Measurements from ENCODE around the gene ELMO3. TPM values are rescaled to one million over a fixed set of nuclear protein-coding genes. Genes with fewer than 3 reads are reported as not detected.

The ELMO3 gene
- total RNA-seq, 4 donors from 2014 or later = 0.09 to 0.55 (median 0.29) TPM

- Histone ChIP-seq H3K27ac (peak within 1 kb of the TSS; percentile 54 to 76 (median 70)), H3K9me3 (no peaks in the 10 kb centered on the region), H3K36me3 (peaks cover 0 to 29% of the 10 kb centered on the region in 2 donors), H3K4me1 (peaks cover 7 to 19% of the 10 kb centered on the region in 2 donors), H3K4me3 (peak within 1 kb of the TSS; percentile 60 to 82 (median 67)), H3K27me3 (peaks cover 3 to 12% (median 4%) of the 10 kb centered on the region in 3 donors)
- TF ChIP-seq CTCF (IDR thresholded peaks at IDR 0.05 in 4 of 5, conservative IDR thresholded peaks at IDR 0.05 in 1 of 5) (no peak), POLR2A (IDR thresholded peaks at IDR 0.05) (peak in 1 of 2 donors; percentile 11)
- no peak for DNase-seq
- peak in 1 of 2 donors; percentile 33 for ATAC-seq
- intact Hi-C loops (cut with DNase I; ENCODE audit: low total_unique reads) (no loop called here), in situ Hi-C loops (cut with MboI; ENCODE audit: low sequenced_read_pairs in 4 of 4) (loop anchor here in 3 of 4 donors (10.0 kb wide), 3 partner anchors 136 to 186 kb away; partner anchors contain the start of gene CES3 (in 1 of the 3))
Measured at GRCh38 chr16:67150833-67151396, 48.0 kb upstream of the ELMO3 start, which contains the start of gene B3GNT9. TSS of gene B3GNT9 (minus strand) at chr16:67150998. CDS start at chr16:67150485, 513 bp downstream.

GRCh38 chr16:67151431-67152097, 47.4 kb upstream of the ELMO3 start:
- Histone ChIP-seq H3K27me3 (peaks cover 3 to 12% (median 4%) of the 10 kb centered on the region in 3 donors), H3K27ac (peak overlapping the region in 1 of 4 donors; percentile 73), H3K9me3 (no peaks in the 10 kb centered on the region), H3K4me3 (peak overlapping the region in 1 of 4 donors; percentile 60), H3K36me3 (peaks cover 0 to 23% of the 10 kb centered on the region in 2 donors), H3K4me1 (peaks cover 7 to 19% of the 10 kb centered on the region in 2 donors)
- ATAC-seq (no peak), DNase-seq (no peak)
- in situ Hi-C loops (cut with MboI; ENCODE audit: low sequenced_read_pairs in 4 of 4) = loop anchor here in 3 of 4 donors (10.0 kb wide), 3 partner anchors 137 to 187 kb away; partner anchors contain the start of gene CES3 (in 1 of the 3)
- TF ChIP-seq CTCF (IDR thresholded peaks at IDR 0.05 in 4 of 5, conservative IDR thresholded peaks at IDR 0.05 in 1 of 5) = no peak
- TF ChIP-seq POLR2A (IDR thresholded peaks at IDR 0.05) = no peak
- intact Hi-C loops (cut with DNase I; ENCODE audit: low total_unique reads) = no loop called here

- Histone ChIP-seq H3K27me3 (peaks cover 3 to 10% (median 4%) of the 10 kb centered on the region in 3 donors), H3K9me3 (no peaks in the 10 kb centered on the region), H3K27ac (no peak overlapping the region), H3K36me3 (no peaks in the 10 kb centered on the region), H3K4me3 (peak overlapping the region in 2 of 4 donors; percentile 27 to 43), H3K4me1 (peaks cover 15 to 26% of the 10 kb centered on the region in 2 donors)
- TF ChIP-seq CTCF (IDR thresholded peaks at IDR 0.05 in 4 of 5, conservative IDR thresholded peaks at IDR 0.05 in 1 of 5) = no peak
- no peak for TF ChIP-seq POLR2A (IDR thresholded peaks at IDR 0.05)
- DNase-seq (no peak), ATAC-seq (no peak)
- in situ Hi-C loops (cut with MboI; ENCODE audit: low sequenced_read_pairs in 4 of 4) = loop anchor here (5.0 to 10.0 kb wide), 4 partner anchors 140 to 190 kb away; partner anchors contain the start of gene CES3 (in 1 of the 4)
- intact Hi-C loops (cut with DNase I; ENCODE audit: low total_unique reads) = loop anchor here (1.0 to 2.0 kb wide), 5 partner anchors 44 to 260 kb away; no protein-coding TSS in a partner anchor
Measured at GRCh38 chr16:67154578-67155294, 44.2 kb upstream of the ELMO3 start.

- H3K36me3 ChIP-seq = no peaks in the 10 kb centered on the region
- ATAC-seq (peak; percentile 27 to 45), DNase-seq (peak in 1 of 2 donors; percentile 75)
- intact Hi-C loops (cut with DNase I; ENCODE audit: low total_unique reads) (loop anchor here (1.0 to 2.0 kb wide), 5 partner anchors 45 to 261 kb away; no protein-coding TSS in a partner anchor), in situ Hi-C loops (cut with MboI; ENCODE audit: low sequenced_read_pairs in 4 of 4) (loop anchor here (5.0 to 10.0 kb wide), 4 partner anchors 141 to 191 kb away; partner anchors contain the start of gene CES3 (in 1 of the 4))
- H3K4me3 ChIP-seq = peak overlapping the region in 2 of 4 donors; percentile 27 to 43
- peaks cover 3 to 4% (median 3%) of the 10 kb centered on the region in 3 donors for H3K27me3 ChIP-seq
- H3K9me3 ChIP-seq = no peaks in the 10 kb centered on the region
- no peak overlapping the region for H3K27ac ChIP-seq
- TF ChIP-seq POLR2A (IDR thresholded peaks at IDR 0.05) (no peak), CTCF (IDR thresholded peaks at IDR 0.05 in 4 of 5, conservative IDR thresholded peaks at IDR 0.05 in 1 of 5) (peak; percentile 81 to 100 (median 98))
- H3K4me1 ChIP-seq = peaks cover 15 to 23% of the 10 kb centered on the region in 2 donors
Measured at GRCh38 chr16:67155295-67156142, 43.4 kb upstream of the ELMO3 start.
